Measurements from ENCODE around the gene SLC12A6.
"Not testable (repeated sequence)": the region's sequence is repeated elsewhere in the genome, so short reads cannot be mapped to it uniquely, and the experiment has no call there.

Gene SLC12A6

GRCh38 chr15:34337557-34338306 lies at the start of gene SLC12A6:
Gene SLC12A6 (minus strand): TSS chr15:34337781. CDS start chr15:34336680, 1,101 bp downstream.
- peak; percentile 74 to 87 (median 80) for DNase-seq (ENCODE audit: low read depth in 4 of 4, low spot score in 1 of 4)

GRCh38 chr15:34381829-34382521 lies 44.4 kb upstream of the SLC12A6 start:
- DNase-seq (ENCODE audit: low read depth in 4 of 4, low spot score in 1 of 4): not testable (repeated sequence)

GRCh38 chr15:34380491-34380890 lies 42.9 kb upstream of the SLC12A6 start:
- DNase-seq (ENCODE audit: low read depth in 4 of 4, low spot score in 1 of 4): not testable (repeated sequence)

- DNase-seq (ENCODE audit: low read depth in 4 of 4, low spot score in 1 of 4): no peak
Observed at GRCh38 chr15:34376856-34377255, 39.3 kb upstream of the SLC12A6 start.

GRCh38 chr15:34375541-34375940 lies 38.0 kb upstream of the SLC12A6 start:
- DNase-seq (ENCODE audit: low read depth in 4 of 4, low spot score in 1 of 4): not testable (repeated sequence)

GRCh38 chr15:34374816-34375215 lies 37.2 kb upstream of the SLC12A6 start:
- no peak for DNase-seq (ENCODE audit: low read depth in 4 of 4, low spot score in 1 of 4)

GRCh38 chr15:34373951-34374350 lies 36.4 kb upstream of the SLC12A6 start:
- DNase-seq (ENCODE audit: low read depth in 4 of 4, low spot score in 1 of 4): no peak

DNA sequence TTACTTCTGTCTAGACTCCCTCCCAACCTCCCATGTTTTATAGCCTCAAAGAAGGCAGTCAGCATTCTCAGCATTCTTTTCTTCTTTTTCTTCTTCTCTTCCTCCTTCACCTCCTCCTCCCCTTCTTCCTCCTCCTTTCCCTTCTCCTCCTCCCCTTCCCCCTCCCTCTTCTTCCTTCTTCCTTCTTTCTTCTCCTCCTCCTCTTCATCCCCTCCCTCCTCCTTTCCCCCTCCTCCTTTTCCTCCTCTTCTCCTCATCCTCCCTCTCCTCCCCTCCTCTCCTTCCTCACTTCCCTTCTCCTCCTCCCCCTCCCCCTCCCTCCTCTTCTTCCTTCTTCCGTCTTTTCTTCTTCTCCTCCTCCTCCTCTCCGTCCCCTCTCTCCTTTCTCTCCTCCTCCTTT lies 33.1 kb upstream of the SLC12A6 start:
- no peak for DNase-seq (ENCODE audit: low read depth in 4 of 4, low spot score in 1 of 4)

DNA sequence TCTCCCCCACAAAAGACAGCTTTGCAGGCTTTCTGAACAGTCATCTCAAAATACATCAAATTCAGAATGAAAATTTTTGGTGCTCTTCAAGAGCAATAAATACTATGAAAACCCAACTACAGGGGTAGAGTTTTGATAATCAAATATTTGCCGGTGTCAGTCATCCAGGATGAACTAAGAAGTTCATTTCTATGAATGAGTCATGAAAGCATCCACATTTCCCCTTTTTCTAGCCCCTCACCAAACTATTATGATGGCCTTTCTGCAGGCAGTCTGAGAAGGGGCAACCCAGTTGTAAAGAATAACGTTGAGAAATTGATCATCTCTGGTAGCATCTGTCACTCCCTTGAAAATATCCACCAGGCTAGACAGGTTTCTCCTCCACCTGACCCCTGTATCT lies 32.5 kb upstream of the SLC12A6 start:
- DNase-seq (ENCODE audit: low read depth in 4 of 4, low spot score in 1 of 4): no peak

DNA sequence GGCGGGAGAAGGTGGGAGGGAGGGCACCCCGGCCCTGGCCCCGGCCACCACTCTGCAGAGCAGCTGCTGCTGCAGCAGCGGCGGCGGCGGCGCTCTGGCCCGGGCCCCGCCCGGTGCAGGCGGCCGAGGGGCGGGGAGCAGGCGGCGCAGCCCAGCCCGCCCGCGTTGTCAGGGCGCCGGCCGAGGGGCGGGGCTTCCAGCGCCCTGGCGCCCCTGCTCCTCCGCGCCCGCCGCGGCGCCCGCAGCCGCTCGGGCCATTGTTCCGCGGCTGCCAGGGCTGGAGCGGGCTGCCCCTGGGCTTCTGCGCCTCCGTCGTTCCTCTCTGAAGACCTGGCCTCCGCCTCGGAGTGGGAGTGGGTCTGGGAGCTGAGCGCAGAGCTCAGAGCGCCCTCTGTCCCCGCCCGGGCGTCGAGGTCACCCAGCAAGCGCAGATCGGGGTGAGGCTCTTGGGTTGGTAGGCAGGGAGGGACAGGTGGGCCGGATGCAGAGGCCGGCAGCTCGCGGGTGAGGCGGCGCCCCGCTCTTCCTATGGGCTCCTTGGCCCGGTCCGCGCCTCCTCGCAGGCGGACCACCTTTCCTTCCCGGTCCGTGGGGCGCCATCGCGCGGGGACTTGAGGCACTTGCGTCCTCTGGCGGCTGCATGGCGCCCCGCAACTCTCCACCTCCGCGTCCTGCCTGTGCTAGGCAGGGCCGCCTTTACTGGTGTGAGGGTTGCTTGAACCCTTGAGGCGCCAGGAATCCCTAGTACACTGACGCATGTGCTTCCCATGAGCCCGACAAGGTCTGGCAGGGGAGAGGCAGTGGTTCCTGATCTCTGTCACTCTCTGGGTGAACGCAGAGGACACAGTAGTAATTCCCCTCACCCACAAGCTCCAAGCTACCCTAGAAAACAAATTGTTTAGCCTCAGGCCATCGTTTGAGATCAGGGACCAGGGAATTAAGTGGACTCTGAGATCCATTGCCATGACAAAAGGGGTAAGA lies 29.8 kb upstream of the SLC12A6 start, which contains the start of gene LPCAT4:
Gene LPCAT4, minus strand, starts transcription at position 96 of the 981 bp plus-strand sequence. CDS start 96 bp downstream, outside the sequence.
- DNase-seq (ENCODE audit: low read depth in 4 of 4, low spot score in 1 of 4): peak; percentile 67 to 85 (median 76)

- DNase-seq (ENCODE audit: low read depth in 4 of 4, low spot score in 1 of 4): peak in 2 of 4 experiments; percentile 35 to 48
Observed at GRCh38 chr15:34366271-34367065, 28.9 kb upstream of the SLC12A6 start.

DNA sequence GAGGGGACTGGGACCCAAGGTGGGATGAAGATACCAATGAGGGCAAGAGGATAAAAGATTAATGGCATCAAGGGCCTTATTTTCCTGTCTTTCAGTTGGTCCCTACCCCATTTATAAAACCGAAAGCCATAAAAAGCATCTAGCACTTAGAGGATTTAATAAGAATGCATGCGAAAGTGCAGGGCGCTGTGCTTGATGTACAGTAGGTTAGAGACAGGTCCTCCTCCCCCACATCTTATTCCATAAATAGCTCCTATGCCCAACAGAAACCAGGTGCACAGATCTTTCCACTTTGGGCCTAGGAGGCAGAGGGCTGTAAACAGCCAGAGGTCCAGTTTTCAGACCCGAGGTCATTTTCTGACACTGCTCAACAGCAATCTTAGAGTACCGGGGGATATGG lies 28.3 kb upstream of the SLC12A6 start:
- DNase-seq (ENCODE audit: low read depth in 4 of 4, low spot score in 1 of 4): no peak

DNA sequence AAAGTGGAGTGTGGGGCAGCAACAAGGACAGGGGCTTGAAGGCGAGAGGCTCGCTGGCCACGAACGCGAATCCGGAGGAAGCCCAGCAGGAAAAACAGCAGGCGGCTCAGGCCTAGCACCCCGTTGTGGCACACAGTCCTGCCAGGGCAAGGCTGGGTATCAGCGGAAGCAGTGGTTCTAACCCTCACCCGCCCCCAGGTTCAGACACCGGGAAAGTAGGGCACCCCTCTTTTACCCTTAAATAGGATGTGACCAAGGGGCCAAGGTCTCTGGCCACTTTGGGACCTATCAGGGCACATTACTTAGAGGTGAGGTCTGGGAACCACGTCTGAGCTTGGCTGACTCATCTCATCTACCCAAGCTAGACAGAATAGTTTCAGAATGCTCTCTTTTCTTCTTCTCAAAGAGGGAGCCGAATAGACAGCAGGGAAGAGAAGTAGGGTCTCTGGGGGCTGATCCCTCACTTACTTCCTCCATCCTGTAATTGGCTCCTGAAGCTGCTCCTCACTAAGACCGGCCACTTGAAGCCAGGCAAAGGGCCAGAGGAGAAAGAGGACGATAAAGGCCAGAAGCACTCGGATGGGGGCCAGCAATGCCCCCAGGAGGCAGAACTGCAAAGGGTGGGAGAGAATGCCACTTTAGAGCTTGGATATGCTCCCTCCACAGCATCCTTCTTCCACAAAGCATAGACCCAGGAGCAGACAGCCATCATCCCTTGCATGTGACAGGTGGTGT lies 27.7 kb upstream of the SLC12A6 start:
- DNase-seq (ENCODE audit: low read depth in 4 of 4, low spot score in 1 of 4): no peak

- DNase-seq (ENCODE audit: low read depth in 4 of 4, low spot score in 1 of 4): no peak
Observed at GRCh38 chr15:34364041-34364440, 26.5 kb upstream of the SLC12A6 start.

DNA sequence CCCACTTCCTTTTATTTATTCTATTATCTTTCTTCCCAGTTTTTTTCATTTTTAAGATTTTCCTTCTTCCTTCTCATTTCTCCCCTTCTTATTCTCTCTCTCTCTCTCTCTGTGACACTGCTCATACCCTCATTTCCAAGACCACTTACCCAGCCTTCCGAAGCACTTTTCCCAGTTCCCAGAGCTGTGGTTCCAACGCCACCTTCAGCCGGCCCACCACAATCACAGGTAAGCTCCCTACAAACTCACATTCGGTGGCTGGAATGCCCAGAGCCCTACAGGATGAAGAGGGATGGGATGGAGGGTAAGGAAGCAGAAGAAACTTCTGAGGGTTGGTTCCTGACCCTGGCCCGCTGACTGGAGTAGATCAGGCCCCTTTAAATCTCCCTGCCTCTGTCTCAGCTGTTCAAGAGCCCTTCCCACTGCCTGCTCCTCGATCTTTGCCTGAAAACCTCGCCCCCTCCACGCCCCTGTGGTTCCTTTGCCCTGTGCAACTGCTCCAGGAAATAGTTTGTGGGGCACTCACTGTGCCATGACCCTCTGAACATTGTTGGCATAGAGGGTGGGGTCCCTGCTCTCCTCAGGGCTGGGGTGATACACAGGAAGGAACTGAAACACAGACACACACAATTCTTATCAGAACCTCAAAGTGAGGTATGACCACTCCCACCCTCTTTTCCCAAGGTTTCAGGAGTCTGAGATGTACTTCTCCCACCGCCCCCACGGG lies 24.6 kb upstream of the SLC12A6 start:
- no peak for DNase-seq (ENCODE audit: low read depth in 4 of 4, low spot score in 1 of 4)

DNA sequence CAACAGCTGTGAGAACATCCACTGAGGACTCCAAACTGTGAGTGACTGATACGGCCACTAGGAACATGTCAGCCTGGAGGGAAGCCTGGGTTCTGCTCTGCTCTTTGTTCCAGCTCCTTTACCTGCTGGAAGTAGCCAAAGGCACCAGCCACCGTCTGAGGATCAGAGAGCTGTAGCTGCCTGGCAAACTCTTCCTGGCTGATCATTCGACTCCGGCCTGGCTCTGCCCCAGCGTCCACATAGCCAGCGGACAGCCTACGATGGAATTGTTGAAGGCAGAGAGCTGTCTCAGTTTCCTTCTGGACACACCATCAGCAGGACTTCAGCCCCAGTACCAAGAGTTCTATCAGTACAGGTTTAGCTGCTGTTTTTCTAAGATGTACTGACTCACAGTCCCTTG lies 23.7 kb upstream of the SLC12A6 start:
- DNase-seq (ENCODE audit: low read depth in 4 of 4, low spot score in 1 of 4): no peak

DNA sequence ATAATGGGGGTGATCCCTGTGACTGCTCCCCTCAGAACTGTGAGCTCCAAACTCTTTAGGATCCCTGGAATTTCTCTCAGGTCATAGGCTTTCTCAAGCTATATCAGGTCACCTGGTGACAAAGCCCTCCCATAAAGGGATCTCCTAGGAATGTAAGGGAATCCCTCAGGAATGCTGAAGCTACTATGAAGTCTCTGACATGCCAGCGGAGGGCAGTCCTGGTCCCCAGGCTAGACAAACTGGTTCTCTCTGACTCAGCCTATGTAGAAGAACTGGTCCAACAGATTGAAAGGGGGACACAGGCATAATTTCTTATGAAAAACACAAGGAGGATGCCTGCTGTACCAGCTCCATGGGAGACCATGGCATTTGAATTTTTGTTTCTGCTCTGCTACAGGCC lies 22.7 kb upstream of the SLC12A6 start:
- DNase-seq (ENCODE audit: low read depth in 4 of 4, low spot score in 1 of 4): no peak

DNA sequence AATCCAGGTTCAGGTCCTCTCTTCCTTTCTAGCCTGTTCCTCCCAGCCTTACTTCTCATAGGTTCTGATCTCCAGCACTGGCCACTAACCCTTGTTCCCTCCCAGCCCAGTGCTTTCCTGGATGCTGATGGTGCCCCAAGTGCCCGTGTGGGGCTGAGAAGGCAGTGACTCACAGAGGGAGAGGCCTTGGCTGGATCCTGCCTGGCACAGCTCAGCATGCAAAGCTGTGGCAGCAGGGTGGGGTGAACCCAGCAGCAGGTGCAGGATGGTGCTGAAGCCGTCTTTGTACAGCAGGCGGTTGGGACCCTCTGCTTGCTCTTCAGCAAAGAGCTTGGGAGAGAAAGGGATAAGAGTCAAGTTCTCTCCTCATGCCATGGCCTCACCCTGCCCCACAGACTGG lies 21.8 kb upstream of the SLC12A6 start:
- DNase-seq (ENCODE audit: low read depth in 4 of 4, low spot score in 1 of 4): no peak

GRCh38 chr15:34358948-34359347 lies 21.4 kb upstream of the SLC12A6 start:
- DNase-seq (ENCODE audit: low read depth in 4 of 4, low spot score in 1 of 4): no peak

Measured in stimulated activated CD4-positive, alpha-beta T cell treated with anti-CD3 and anti-CD28 coated beads, Interleukin-1b, Interleukin-23, amount 100 ng/mL, for 24 hours (primary cell).